GM10248 (cell line): ENCODE data around the gene SYTL1.

Experiments used
- CTCF ChIA-PET: fragments of 300-600 bp; sonication (Branson Sonifier 250); formaldehyde crosslinking; extraction: SDS; loops from one replicate; lab custom pipeline; 2021; ENCODE audit warnings: antibody characterized with exemption; lab: Yijun Ruan, JAX
- POLR2A ChIA-PET: fragments of 350-650 bp; sonication (Branson Sonifier 250); formaldehyde crosslinking; extraction: SDS; loops from one replicate; lab custom pipeline; 2020; ENCODE audit warnings: antibody characterized with exemption; lab: Yijun Ruan, JAX
- DNase-seq: peaks from one replicate; pipeline ENCODE4 v3.0.0; 2012; ENCODE audit errors: extremely low spot score
- TF ChIP-seq, protein P1 (sequence below): IDR thresholded peaks from 2 replicates; pipeline ENCODE4 v1.5.1; 2012; ENCODE audit warnings: mild to moderate bottlenecking, low read depth; ENCODE audit errors: extremely low read depth, missing control alignments, control extremely low read depth

SYTL1 gene

GRCh38 chr1:27353629-27354028 lies 11.8 kb downstream of the SYTL1 start:
- POLR2A ChIA-PET = no interaction called here
- TF ChIP-seq, protein P1, sequence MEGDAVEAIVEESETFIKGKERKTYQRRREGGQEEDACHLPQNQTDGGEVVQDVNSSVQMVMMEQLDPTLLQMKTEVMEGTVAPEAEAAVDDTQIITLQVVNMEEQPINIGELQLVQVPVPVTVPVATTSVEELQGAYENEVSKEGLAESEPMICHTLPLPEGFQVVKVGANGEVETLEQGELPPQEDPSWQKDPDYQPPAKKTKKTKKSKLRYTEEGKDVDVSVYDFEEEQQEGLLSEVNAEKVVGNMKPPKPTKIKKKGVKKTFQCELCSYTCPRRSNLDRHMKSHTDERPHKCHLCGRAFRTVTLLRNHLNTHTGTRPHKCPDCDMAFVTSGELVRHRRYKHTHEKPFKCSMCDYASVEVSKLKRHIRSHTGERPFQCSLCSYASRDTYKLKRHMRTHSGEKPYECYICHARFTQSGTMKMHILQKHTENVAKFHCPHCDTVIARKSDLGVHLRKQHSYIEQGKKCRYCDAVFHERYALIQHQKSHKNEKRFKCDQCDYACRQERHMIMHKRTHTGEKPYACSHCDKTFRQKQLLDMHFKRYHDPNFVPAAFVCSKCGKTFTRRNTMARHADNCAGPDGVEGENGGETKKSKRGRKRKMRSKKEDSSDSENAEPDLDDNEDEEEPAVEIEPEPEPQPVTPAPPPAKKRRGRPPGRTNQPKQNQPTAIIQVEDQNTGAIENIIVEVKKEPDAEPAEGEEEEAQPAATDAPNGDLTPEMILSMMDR = no peak
- CTCF ChIA-PET = interaction anchor here (0.7 to 9.1 kb wide), 9 partner anchors 10 to 56 kb away, joined by 3 to 112 read pairs (median 6); partner anchors contain the start of genes GPR3, MAP3K6 and SYTL1
- no peak for DNase-seq

DNA sequence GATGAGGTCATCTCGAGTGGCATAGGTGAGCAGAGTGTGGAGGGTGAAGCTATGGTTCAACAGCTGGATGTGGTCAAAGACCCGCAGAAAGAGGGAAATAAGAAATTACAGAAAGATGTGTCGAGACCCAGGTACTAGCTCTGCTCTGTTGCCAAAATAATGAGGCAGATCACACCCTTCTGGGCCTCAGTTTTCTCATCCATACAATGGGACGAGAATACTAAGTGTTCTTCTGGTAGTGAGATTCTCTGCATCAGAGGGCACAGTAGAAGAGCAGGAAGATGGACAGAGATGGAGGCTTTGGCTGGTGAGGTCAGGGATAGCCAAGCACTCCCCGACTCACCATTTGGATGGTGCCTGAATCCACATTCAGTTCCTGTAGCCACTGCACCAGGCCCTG lies 13.9 kb downstream of the SYTL1 start:
- ChIA-PET CTCF (interaction anchor here (0.6 to 9.1 kb wide), 12 partner anchors 13 to 312 kb away, joined by 3 to 112 read pairs (median 20); partner anchors contain the start of genes CD164L2, GPR3, MAP3K6 and SYTL1), POLR2A (no interaction called here)
- DNase-seq = no peak
- TF ChIP-seq, protein P1 = no peak

GRCh38 chr1:27356277-27356618 lies 14.4 kb downstream of the SYTL1 start:
- DNase-seq = no peak
- TF ChIP-seq, protein P1 = no peak
- ChIA-PET CTCF (interaction anchor here (1.1 to 9.1 kb wide), 14 partner anchors 13 to 305 kb away, joined by 3 to 112 read pairs (median 16); partner anchors contain the start of genes CD164L2, GPR3, MAP3K6 and SYTL1), POLR2A (no interaction called here)

DNA sequence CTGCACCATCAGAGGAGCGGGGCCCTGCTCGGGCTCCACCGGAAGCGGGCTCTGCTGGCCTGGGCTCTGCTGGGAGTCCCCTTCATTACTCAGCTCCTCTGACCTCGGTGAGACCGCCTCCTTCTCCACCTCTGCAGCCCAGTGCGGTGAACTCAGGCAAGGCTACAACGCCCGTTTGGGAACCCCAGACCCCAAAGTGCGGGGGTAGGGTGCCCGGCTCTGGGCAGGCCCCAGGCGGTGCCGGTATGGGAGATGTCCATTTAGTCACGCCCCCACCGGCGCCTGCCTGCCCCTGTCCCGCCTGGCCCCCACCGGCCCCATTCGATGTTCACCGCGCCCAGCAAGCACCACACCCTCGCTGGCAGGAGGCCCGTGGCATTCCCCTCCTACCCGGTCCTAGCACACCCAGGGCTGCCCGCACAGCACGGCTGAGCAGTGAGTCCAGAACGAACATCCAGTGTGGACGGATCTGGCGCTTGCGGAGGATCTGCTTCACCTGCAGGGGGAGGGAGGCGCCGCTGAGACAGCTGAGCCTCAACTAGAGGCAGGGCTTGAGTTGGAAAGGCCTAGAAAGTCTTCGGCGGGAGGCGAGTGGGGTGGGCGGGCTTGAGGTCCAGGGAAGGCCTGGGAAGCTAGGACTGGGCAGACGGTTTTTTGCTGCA lies 14.9 kb downstream of the SYTL1 start:
- POLR2A ChIA-PET = no interaction called here

GRCh38 chr1:27357281-27358037 lies 15.6 kb downstream of the SYTL1 start:
- POLR2A ChIA-PET = no interaction called here
- TF ChIP-seq, protein P1 = peak; percentile 97
- CTCF ChIA-PET = interaction anchor here (0.7 to 9.1 kb wide), 37 partner anchors 9 to 304 kb away, joined by 3 to 112 read pairs (median 4); partner anchors contain the start of genes AHDC1, CD164L2, FCN3 and GPR3
- DNase-seq = peak; percentile 93

More for the DNA sequence above, 14.9 kb downstream of the SYTL1 start:
- TF ChIP-seq, protein P1 = no peak
- DNase-seq = no peak
- CTCF ChIA-PET = interaction anchor here (0.7 to 9.1 kb wide), 33 partner anchors 8 to 304 kb away, joined by 3 to 112 read pairs (median 4); partner anchors contain the start of genes CD164L2, FCN3, GPR3 and MAP3K6
